Kasumi-1 (cell line): ENCODE measurements around the gene ELAC2.
A peak's percentile ranks its signal among the peaks of the same experiment; 100 is the strongest.

ENCODE experiments used
- DNase-seq, 2 experiments: peaks; one replicate each; lab custom pipeline; 2025; lab: John Stamatoyannopoulos, UW

Gene ELAC2

DNA sequence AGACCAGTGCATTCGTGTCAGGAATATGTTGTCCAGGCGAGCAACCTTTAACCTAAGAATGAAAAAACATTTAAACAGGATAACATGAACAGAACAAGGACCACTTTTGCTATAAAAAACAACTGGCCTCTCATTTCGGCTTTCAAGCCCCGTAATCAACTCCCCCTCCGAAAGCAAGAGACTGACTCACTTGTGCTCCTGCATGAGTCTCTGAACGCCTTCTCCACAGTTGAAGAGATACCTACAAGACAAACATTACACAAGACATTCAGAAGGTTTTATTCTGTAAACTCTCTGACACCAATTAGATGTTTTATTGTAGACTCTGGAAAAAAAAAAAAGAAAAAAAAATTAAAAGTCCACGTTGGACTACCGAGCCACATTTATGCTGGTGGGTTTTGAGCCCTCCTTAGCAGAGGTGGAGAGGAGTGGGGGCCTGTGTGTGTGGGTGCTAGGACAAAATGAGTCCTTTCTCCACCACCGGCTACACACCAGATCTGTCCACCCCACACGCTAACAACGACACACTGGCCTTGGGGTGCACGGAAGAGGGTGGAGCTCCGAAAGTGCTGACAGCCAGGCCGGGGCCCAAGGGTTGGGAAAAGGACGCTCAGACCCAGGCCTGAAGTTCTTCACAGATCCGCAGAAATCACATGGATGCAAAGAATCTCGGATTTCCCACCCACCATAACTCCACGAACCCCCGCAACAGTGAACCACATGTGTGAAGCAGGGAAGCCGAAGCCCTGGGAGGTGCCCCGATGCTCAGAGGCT lies 759 bp downstream of the ELAC2 start:
- peak in 1 of 2 experiments; percentile 13 for DNase-seq

DNA sequence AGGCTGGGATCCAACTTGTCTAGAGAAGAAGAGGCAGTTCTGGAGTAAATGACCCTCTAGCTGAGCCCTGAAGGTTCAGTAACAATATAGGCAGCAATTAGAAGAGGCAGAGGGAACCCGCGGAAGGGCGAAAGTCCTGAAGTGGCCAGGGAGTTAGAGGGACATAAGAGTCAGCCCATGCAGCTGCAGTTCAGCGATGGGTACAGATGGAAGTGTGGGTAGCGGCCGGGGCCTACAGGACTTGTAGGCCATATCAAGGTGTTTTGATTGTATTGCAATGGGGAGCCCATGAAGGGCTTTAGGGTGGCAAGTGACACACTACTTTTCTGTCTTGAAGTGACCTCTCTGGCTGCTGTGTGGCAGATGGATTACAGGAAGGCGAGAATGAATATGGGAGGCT lies 3.0 kb downstream of the ELAC2 start:
- DNase-seq, result no peak

DNA sequence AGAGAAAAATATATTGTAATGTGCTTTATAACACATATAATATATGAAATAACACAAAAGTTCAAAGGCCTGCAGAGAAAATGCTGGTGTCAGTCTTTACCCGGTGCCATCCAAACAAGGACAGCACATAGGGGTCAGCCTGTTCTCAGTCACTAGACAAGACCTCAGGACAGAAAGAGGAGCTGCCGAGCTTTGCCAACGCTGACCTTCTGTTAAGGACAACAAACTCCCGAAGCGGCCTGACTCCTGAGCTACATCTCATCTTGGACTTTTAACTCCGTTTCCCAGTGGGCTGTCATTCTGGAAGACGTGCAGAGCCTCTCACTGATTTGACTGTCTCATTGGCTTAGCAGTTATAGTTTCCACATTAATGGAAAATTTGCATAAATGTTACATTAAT lies 6.9 kb downstream of the ELAC2 start:
- DNase-seq, result no peak

DNA sequence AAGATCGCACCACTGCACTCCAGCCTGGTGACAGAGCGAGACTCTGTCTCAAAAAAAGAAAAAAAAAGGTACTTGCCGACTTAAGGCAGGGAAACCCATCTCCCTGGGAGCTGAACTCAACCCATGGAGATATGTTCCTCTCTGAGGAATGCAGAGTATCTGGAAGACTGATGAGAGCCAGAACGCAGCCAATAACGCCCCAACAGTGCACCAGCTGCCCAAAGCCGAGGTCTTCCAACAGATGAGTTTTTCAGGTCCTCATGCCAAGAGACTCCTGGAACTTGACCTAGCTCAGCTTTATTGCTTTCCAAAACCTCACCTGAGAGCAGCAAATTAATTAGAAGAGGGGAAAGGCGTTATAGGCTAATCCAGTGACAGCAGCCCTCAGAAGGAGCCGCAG lies 9.4 kb downstream of the ELAC2 start:
- DNase-seq, result no peak

DNA sequence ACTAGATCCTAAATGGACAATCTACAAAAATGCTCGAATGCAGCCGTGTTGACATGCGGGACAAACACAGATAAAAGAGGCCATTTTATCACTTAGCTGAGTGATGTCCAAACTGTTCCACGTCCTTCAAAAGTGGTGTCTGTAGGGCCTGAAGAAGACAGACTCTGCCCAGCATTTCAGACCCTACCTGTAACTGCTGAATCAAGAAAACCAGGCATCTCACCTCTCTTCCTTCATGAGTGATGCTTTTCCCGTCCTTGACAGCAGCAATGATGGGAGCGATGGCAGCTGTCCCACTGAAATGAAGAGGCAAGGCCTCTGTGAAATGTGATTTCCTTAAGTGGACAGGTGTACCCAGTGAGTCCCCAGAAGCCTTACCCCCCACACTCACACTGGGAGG lies 12.3 kb downstream of the ELAC2 start:
- no peak for DNase-seq

DNA sequence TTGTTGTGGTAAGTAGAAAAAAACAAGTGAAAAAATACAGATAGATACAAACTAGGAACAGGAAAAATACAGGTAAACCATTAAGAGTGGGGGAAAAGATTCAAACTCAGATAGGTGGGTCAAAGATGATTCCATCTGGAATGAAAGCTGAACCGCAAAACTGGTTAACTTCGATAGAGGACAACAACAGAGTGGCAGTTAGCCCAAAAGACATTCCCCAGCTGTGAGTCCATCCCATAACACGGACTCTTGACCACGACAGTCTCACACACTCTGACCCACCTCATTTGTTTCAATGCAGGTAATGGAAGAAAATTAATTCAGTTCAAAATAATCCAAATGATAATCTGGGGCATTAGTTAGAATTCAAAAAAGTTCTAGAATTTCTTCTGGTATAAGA lies 13.5 kb downstream of the ELAC2 start:
- no peak for DNase-seq

DNA sequence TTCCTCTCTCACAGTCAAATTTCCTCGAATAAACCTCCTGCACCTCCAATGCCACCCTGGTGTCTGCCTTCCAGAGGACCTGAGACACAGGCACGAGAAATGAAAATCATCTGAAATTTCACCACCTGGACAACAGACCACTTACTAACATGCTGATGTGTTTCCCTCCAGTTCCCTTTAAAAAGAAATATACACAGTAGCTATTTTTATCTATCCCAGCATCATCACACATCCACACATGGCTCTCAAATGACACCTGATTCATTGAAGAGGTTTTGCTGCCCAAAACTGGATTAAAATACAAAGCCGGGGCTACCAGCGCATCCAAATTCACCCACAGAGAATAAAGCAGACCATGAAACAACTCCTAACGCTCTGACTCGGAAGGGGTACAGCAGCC lies 13.9 kb downstream of the ELAC2 start:
- no peak for DNase-seq

DNA sequence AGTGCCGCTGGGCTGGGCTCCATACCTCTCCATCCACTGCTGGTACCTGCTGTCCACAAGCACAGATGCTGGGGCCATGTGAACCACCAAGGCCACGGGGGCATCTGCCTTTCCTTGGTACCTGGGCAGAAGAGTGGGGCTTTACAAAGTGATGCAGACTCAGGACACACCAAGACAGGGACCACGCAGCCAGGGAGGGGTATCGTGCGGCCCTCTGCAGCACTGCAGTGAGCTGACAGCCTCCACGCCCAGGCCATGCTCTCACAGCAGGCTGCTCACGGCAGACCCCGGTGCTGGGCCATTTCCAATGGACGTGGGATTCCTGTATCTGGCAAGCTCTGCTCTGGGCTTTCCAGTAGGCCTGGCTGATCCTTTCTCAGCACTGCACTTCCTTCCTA lies 14.4 kb downstream of the ELAC2 start:
- DNase-seq, result no peak

DNA sequence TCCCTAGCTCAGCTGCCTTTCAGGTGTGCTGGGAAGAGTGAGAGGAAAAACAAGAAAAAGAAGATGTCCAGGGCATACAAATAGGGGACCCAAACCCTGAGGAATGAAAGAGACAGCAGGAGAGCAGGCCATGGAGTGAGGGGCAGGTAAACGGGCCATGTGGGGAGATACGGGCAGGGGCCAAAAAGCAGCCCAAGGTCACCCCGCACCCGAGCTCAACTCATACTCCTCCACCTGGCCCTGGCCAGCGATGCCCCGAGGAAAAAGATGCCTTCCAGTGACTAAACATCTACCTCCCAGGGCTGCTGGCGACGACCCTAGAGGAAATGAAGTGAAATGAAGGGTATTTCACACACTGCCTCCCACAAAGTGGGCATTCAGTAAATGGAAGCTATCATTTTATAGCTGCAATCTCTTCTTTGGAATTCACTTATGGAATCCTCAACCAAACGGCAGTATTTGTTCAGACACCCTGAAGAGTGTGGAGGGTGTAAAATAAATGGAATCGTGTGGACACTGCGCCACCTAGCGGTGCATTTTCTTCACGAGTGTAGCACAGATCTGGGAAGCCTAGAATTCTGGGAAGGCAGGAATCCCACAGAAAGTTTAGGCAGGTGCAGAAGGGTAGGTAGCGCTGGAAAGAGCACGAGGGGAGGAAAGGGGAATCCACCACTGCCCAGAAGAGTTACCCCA lies 14.9 kb downstream of the ELAC2 start:
- DNase-seq, result peak in 1 of 2 experiments; percentile 20

DNA sequence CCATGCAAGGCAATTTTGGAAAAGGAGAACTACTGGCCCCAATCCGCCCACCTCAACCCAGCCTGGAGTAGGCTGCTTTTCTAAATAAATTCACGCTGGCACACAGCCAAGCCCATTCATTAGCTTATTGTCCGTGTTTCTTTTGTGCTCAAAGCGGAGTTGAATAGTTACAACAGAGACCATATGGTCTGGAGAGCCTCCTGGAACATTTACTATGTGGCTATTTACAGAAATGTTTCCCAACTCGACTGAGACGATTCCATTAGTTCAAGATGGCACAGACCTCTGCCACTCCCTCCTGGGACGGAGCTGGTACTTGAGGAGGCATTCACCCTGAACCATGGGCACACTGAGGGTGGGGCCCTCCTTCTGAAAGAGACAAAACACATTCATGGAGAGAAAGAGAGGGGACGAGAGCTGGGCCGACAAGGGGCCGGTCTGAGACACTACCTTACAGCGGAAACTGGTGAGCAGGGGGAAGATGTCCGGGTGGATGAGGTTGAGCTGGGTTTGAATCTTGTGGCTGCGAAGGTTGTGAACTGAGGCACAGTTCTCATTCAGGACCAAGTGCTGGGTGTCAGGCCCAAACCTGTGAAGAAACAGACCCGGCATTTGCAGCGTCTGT lies 15.7 kb downstream of the ELAC2 start:
- DNase-seq, result no peak

DNA sequence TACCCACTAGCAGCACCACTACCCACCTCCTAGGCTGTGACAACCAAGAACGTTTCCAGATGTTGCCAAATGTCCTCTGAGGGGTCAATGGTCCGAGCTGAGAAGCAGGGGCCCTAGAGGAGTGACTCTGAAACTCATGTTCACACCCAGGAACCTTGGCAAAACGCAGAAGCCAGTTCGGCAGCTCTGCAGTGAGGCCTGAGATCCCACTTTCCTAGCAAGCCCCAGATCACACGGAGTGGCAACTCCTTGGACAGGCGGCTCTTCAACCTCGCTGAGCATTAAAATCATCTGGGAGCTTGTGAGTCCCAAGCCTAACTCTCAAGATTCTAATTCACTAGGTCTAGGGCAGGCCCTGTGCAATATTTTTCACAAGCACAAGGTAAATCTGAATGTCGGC lies 17.3 kb downstream of the ELAC2 start:
- DNase-seq, result no peak

DNA sequence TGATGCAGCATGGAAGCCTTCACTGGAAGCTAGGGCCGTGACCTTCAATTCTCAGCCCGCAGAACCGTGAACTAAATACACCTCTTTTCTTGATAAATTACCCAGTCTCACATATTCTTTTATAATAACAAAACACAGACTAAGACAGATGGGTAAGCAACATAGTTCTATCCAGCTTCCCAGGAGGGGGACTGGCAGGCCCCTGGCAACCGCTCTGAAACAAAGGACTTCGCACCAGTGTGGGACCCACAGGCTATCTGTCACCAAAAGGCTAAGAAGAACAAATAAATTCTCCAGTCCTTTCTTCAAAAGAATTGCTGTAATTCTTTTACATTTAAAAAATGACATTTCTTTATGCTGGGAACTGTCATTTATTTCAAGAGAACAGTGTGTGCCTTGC lies 19.0 kb downstream of the ELAC2 start:
- DNase-seq, result no peak

DNA sequence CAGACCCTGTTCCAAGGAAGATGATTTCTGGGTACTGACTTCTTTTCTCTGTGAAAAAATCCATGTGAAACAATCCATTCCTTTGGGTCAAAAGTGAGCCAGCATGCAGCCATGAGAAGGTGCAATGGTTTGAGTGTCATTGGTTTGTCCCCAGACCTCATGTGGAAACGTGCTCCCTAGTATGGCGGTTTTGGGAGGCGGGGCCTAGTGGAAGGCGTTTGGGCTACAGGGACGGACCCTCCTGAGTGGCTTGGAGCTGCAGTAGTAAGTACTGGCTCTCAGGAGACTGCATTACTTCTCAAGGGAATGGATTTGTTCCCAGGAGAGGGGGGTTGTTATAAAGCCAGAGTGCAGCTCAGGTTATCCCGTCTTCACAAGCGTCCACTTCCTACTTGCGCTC lies 19.4 kb downstream of the ELAC2 start:
- DNase-seq, result no peak

DNA sequence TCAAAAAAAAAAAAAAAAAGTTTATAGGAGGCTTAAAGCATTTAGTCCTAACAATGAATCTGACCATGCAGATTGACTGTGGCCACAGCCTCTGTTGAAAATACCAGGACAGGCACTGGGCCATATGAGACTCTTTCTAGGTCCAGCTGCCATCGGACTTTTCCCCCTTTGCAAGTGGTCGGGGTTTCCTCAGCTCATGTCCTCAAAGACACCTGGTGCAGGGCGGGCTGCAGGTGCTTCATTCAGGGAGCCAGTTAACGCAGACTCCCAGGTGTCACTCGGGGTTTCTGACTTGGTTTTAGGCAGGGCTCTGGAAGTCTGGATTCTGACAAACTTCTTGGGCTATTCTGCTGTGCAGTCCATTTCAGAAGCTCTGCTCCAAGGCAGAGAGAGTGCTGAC lies 20.9 kb downstream of the ELAC2 start:
- DNase-seq, result no peak

DNA sequence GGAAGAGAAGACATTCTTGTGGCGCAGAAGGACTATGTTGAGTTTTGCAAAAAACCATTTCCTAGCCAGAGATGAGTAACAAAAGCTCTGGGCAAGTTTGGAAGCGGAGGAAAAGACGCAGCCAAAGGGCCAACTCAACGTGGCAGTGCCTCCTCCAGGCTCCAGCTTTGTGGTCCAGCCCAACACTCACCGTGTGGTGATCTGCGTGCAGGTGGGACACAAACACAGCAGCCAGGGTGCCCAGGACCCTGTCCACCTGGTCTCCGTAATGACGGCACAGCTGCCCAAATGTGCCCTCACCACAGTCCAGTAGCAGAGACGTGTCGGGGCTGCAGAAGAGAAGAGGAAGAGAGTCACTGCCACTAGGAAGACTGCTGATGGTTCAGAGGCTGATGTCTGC lies 21.5 kb downstream of the ELAC2 start:
- no peak for DNase-seq

DNA sequence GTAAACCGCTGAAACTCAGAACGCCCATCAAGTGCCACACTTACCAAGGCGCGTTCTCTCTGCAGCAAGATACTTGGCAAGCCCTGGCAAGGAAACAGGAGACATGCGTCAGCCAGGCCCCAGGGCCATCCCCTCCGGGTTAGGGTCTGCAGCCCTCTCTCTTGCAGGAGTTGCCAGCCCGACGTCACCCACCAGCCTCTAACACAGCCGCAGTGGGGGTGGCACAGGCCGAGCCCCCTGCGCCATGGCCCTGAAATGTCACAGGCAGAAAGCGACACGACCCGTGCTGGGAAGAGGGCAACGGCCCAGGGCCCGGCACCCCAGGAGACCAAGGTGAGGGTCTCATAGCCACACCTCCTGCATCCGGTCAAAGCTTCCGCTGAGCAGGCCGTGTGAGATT lies 21.9 kb downstream of the ELAC2 start:
- no peak for DNase-seq

DNA sequence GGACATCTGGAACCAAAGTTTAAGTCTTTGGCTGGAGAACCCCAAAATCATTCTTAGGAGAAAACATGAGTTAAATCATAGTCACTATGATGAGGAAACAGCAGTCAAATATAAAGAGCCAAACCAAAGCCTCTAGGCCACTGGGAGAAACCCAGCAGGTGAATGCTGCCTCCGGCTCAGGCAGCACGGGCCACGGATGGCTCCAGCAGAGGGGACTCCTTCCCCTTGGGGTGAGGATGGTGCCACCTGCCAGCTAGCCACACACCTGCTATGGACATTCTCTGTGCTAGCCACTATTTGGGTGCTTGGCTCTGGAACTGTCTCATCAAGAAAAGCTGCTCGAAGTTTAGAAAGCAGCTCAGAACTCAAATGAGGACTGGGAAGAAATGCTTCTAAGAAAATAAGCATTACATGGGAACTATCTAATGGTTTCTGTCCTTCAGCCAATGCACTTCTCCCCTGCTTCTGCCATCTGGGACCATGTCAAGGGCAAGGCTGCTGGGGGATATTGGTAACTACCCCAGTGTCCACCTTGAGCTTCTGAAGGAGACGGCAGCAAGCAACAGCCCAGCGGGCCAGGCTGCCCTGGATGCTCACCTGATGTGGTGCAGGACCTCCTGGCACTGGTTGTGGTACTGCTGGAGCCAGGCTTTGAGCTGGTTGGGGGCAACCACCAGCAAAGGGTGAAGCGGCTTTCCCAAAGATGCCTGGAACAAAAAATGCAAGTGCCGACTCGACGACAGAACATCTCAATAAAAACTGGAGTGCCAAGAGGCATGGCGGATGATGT lies 22.5 kb downstream of the ELAC2 start:
- DNase-seq, result no peak

DNA sequence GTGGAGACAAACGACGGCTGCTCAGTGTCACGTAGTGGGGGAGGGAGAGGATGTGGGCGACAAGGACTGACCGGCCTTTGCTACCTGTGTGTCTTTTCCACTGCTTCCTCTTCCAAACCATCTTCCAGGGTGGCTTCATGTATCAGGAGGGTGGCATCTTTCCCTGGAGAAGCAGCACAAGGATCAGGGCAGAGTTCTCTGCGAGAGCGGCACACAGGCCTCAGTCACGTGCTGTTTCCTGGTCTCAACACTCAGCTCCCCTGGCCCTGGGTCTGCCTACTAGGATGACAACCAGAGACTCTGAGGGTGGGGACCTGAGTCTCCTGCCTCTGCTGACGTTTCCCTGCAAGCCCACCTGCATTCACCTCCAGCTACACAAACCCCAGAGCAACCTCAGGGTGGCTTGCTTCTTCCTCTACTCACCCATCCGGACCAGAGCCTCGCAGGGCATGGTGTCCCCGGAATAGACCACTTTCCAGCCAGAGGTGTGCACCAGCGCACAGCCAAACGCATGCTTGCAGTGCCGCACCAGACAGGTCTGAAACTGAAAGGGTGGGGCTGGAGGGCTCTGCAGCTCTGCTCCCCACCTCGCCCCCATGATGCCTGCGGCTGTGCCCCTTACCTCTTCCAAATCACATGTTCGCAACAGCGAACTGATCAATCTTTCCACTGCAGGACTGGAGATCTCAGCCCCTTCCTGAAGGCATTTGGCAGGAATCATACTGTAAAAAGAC lies 23.3 kb downstream of the ELAC2 start:
- no peak for DNase-seq

DNA sequence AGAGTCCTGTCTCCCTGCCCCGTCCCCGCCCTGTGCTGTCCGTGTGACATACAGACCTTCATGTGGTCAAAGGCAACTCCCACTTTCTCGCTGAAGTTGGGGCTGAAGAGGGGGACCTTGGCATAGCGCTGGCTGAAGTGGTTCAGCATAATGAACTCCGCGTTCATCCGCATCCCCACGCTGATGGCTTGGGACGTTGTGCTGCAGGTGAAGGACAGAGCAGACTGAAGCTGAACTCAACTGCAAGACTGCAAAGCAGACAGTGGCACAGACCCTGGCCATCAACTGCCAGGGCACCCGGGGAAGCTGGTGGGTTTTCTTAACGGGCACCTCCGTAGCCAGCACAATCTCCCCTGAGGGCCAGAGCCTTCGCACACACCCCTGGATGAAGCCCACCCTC lies 24.2 kb downstream of the ELAC2 start:
- DNase-seq, result no peak

DNA sequence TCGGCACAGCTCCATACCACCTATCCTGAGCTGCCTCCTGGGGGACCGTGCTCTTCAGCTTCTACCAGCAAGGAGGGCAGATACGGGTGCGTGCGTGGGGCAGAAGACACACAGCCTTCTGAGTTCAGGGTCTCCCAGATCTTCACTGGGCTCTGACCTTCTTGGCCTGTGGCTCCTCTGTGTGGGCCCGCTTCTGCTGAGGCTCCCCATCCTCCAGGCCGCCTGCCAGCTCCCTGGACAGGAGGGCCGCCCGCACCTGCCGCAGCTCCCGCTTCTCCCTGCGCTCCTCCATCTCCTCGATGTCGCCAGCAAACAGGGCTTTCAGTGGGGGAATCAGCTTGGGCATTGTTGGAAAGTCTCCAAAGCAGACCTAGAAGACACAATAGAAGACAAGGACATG lies 25.2 kb downstream of the ELAC2 start:
- DNase-seq, result no peak

DNA sequence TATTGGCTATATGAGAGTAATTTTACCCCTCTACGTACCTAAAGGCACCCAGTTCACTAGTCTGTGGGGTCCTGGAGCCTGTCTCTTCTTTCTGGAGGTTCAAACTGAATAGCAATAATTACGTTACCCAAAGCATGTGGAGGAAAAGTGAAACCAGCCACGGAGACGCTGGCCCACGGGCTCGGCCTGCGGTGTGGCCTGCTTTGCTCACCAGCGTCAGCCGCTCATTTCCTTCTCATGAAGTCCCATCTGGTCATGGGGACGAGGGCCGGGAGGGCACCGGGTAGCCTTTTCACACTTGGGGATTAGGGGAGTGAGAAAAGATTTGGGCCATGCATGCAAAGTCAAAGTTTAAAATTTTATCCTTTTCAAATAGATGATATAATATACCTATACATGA lies 26.9 kb downstream of the ELAC2 start:
- DNase-seq, result no peak
